ENCODE measurements around the gene ERG28.

ERG28 gene

DNA sequence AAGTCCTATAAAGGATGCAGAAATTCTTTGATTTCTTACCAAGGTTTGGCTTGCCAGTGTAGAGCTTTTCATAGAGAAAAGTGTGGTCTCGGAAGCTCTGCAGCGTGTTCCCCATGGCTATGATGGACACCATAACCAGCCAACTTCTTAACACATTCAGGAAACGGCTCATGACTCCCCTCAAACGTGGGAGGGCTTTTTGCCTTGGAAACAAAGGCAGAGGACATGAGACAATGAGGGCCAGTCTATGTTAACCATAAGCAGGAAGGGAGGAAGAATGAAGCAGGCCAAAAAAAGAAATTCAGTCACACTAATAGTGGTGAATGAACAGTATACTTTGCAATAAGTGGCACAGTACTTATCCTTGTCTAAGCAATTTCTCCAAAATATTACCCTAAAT is 3.3 kb downstream of the ERG28 start:
- DNase-seq = no peak

DNA sequence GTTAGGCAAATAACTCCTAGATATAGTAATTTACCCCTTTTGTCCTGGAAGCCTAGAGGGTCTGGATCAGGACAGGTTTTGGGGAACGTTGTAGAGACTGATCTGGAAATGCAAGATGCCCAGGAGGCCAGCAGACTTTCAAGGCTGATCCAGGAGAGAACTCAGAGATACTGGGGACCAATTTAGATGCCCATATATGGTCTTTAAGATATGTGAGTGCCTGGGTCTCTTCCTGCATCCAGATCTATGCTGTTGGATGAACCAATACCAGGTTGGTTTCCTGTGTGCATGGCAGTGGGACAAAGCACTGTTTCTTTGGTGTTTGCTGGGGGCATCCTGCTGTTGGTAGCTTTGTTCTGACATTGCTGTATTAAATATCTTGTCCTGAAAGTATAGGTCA is 5.4 kb downstream of the ERG28 start:
- no peak for DNase-seq

DNA sequence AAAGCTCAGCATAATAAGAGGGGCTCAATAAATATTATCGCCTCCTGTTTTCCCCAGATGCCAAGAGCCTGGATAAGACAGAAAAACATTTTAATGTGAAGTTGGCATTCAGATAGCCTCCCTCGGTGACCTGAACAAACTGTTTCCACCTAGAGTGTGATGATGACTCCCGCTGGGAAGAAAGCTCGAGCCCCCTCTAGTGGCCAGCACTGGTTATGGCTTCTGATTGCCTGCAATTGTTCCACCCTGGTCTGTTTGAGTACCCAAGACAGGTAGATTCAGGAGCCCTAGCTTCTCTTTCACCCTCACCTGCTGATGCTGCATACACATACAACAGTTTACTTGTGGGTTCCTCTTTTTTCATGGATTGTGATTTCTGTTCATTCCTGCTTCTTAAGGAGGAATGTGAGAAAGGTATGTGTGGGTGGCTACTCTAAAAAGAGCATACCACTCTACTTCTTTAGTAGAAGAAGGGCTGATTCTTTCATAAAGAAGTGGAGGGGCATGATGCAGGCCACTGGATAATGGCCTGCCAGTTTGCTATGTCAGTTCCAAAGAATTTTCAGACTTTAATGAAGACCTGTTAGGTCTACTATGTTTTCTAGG is 6.4 kb downstream of the ERG28 start:
- DNase-seq = peak; percentile 81 to 85

DNA sequence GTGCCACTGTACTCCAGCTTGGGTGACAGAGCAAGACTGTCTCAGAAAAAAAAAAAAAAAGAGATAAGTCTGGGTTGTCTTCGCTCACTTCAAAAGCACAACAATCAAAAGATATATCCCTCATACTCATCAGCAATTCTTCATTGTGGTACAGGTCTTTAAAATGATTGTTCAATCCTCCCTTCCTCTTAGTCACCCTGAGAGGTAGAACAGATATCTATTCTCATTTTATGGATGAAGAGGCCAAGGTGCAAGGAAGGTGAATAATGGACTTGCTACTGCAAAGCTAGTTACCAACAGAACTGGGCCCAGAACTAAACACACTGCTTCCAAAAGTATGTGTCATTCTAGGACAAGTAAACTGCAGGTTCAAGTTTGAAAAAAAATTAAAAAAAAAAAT is 7.1 kb downstream of the ERG28 start:
- no peak for DNase-seq

DNA sequence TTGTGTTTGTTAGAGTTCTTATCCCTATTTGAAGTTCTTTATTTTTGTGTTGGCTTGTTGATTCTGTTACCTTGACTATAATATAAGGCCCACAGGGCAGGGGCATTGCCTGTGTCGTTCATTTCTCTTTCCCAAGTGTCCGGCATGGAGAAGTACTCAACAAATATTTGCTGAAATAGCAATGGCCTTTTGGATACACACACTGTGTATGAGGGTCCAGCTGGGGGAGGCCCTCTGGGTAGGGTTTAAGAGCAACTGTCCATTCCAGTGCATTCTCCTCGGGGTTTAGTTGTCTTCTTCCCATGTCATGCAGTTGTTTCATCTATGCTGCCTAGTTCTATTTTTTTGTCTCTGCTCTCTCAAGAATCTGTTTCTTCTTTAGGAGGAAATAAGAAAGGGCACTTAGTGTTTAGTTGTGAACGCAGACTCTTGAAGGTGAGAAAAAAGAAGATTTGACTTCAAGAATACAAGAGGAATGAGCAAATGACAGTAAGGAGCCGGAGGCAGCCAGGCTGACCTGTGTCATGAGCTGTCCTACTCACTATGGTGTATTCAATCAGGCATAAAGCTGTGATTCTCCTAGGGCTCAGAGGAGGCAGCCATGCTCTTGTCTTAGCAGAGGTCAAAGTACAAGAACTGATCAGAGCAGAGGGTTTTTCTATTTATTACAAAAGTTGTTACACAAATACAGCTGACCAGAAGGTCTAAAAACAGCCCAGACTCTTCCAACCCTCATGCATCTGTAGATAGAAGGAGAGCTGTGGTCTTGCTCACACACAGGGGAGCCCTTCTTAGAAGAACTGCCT is 10.2 kb downstream of the ERG28 start:
- DNase-seq = no peak

DNA sequence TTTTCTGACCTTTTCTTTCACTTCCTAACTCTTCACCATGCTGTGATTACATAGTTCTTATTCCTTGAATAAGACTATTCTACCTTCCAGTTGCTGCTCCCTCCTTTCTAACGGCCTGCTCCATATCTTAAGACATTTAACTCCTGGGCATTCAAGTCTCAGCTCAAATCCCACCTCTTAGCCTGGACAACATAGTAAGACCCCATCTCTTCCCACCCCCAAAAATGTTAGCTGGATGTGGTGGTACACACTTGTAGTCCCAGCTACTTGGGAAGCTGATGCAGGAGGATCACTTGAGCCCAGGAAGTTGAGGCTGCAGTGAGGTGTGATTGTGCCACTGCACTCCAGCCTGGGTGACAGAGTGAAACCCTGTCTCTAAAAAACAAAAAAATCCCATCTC is 10.9 kb downstream of the ERG28 start:
- DNase-seq = no peak

DNA sequence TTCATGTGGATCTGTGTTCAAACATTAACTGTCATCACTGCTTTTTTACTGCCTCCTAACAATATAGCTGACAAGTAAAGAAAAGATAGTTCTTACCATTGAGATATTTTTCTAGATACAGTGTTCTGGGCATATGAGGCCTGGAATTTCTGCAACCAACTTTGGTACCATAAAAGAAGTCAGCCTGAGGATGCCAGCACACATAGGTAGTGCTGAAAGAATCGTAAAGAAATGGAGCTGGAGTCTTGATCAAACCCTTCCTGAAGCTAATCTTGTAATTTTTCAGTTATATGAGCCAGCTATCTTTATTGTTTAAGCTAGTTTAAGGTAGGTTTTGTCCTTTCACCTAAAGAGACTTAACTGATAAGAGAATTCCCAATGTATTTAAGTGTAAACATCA is 11.3 kb downstream of the ERG28 start:
- DNase-seq = no peak

DNA sequence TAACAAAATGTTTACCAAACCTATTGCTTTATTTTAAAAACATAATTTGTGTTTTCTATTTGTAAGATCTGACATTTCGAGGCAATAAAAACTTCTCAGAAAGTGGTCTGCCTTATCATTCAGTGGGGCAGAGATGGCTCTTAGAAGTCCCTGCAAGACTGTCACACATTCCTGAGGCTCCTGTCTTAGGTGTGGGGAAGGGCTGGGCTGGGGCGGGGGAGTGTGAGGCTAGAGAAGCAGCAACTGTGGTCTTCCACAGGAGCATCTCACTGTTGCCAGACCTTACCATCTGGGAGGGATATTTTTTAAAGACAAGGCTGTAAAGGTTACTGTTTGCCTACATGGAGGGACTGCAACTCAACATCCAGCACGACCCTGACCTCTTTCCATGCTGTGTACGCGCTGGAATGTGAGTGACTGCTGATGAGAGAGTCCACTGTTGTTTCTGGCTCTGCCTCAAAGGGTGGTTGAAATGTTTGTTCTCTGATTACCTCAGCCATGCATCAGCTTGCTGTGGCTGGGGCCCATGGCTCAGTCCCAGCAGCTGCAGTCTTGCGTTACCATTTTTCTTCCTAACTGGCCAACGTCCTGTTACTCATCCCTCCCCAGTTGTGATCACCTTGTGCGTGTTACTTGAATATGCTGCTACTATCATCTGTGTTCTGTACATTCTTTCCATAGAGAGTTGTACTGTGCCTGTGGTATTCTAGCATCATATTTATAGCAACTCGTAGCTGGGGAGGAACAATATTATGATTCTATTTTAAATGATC is 12.4 kb downstream of the ERG28 start:
- no peak for DNase-seq

DNA sequence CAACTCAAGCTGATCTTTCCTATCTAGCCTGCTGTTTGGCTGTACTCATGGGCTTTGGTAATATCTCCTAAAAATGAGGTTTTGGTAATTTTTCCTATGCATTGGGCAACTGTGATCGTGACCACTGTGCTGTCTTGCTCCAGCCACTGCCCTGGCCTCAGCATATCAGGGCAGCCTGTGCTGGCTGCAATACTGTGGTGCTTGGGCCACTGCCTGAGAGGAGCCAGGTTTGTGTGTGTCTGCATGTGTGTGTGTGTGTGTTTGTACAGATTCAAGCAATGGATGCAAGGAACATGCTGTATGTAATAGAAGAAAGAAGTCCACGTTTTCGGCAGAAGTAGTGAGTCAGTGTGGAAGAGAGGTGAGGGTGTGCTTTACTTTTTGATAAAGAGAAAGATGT is 13.0 kb downstream of the ERG28 start:
- DNase-seq = no peak

DNA sequence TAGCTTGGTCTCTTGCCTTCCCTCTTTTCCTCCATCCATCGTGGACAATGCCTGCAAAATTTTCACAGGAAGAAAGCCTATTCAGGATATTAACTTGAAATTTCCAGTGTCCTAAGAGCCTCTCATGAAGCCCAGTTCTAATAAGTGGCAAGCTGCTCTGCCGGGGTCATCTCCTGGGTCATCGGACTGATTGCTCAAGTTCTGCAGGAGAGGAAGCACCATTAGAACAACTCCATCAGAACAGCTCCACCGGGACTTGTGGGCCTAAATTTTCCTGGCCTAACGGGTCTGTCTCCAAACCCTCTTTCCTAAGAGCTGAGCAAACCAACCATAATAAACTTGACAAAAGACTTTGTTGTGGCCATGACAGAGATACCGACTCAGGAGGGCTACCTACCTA is 13.9 kb downstream of the ERG28 start:
- DNase-seq = no peak

DNA sequence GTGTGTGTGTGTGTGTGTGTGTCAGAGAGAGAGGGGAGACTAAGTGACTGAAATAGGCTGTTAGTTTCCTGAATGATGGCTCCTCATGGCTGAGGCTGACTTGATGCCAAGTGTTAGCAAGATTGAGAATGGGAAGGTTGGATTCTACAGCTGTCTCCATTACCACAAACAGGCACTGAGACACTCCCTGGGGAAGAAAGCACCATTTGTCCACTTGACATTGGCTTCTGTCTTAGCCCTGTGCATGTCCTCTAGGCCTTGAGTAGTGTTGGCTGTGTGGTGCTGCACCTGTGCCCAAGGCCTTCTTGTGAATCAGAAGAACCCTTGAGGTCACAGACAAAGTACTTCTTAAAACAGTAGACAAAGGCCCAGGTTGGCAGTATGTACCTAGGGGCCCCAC is 15.6 kb downstream of the ERG28 start:
- DNase-seq = no peak

DNA sequence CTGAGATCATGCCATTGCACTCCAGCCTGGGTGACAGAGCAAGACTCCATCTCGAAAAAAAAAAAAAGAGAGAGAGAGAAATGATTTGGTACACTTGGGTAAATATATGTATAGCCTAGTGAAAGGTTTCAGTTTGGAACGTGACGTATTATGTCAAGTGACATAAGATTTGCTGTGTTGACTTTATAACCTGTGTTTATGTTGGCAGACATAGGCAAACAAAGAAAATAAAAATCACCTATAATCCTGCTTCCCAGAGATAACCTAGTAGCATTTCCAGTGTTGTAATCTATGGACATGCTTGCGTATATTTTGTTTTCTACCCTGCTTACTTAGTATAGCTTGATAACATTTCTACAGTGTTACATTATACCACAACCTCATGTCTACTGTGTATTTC is 16.7 kb downstream of the ERG28 start:
- DNase-seq = no peak

DNA sequence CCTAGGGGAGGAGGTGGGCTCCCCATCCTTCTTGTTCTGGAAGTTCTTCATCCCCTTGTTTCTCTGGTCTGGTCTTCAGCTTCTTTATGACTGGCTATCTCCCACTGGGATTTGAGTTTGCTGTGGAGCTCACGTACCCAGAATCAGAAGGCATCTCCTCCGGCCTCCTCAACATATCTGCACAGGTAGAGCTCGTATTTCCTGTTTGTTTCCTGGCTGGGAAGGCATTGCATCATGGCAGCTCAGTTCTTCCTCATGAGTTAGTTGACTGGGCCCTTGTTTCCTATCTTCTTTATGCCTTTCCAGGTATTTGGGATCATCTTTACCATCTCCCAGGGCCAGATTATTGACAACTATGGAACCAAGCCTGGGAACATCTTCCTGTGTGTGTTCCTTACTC is 19.8 kb downstream of the ERG28 start:
- DNase-seq = no peak

DNA sequence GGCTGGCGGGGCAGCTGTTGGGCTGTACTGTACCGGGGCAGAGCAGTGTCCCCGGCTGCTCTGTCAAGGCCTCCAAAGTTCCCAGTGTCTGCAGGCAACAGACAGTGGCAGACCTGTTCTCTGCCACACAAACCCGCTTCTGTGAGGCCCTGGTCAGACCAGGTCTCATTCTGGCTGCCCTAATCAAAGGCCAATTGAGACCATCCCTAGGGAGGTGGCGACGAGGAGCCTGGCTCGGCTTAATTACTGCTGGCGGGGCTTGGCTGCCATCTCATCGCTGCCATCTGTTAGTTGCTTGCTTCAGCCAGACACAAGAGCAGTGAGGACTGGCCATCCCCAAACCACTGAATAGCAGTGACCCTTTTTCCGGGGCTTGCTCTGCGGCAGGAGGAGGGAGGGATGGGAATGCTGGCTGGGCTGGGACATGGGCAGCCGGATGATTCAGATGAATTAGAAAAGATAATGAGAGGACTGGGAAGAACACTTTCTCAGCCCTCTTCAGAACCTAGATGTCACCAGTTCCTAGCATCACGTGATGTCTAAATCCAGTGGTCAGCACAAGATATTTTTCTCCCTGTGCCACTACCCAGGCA is 24.5 kb downstream of the ERG28 start:
- DNase-seq = no peak

DNA sequence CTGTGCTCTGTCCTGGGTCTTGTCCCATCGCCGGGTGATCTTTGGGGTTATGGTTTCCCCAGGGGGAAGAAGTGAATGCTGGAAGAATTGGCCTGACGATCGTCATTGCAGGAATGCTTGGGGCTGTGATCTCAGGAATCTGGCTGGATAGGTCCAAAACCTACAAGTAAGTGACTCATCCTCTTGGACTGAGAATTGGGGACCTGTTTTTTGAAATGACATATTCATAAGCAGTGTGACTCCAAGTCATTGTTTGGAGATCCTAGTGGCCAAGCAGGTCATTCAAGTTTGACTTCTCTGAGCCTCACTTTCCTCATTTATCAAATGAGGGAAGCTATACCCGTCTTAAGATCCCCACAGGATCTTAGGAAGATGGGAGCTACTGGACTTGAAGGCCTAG is 25.8 kb downstream of the ERG28 start:
- no peak for DNase-seq

DNA sequence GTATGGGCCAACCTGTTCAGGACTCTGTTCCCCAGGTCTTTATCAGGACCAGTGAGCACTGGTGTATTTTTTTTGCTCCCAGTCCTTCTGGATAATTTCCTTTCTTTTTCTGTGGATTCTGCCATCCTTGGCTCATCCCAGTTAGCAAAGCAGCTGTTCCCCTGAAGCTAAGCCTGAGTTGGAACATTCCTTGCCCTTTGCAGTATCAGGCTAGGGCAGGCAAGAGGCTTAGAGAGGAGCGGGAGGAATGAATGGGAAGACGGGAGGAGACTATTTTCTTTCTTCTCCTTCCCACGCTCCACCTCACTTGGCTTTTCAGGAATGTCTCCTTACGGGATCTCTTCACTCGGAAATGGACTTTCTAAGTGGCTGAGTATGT is 29.2 kb downstream of the ERG28 start:
- no peak for DNase-seq

DNA sequence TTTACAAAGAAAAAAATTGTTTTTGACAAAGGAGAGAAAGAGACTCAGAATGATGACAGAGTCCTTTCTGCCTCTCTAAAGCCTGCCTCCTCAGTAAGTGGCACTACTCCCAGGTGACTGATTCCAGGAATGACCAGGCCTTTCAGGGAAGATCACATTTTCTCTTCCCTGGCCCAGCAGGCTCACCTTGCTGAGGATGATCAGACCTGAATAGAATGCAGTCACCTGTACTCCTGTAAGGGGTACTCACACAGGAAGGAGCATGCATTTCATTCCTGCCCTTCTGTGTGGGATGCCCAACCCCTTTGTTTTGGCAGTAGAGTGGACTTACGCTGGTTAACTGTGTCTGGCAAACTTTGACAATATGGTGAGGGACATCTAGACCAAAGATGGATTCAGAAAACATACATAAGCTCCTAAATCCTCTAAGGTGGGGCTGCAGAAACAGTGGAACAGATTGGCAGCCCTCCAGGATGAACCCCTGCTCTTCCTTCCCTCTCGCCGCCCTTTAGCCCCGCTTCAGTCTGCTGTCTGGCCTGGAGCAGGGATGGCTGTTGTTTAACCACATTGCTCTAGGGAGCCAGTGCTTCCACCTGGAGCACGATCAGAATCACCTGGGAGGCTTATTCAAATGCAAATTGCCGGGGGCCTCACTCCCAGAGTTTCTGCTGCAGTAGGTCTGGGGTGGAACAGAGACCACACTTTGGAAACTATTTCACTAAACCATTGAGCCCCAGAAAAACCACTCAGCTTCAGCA is 29.8 kb downstream of the ERG28 start:
- no peak for DNase-seq

DNA sequence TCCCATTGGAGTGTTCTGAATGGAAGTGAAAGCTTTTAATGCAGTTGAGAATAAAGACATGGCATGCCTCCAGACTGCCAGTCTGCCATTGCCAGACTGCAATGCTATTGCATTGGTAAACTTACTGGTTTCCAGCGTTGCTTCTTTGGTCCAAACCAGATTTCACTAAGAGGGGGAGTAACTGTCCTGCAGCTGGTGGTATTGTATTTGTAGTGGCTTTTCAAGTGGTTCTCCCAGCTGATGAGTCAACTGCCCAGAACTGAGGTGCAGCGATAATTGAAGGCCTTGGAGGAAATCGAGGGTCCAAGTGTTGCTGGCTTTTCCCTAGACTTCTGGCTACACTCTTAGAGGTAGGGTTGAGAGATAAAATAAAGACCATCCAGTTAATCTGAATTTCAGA is 31.9 kb downstream of the ERG28 start:
- DNase-seq = no peak

DNA sequence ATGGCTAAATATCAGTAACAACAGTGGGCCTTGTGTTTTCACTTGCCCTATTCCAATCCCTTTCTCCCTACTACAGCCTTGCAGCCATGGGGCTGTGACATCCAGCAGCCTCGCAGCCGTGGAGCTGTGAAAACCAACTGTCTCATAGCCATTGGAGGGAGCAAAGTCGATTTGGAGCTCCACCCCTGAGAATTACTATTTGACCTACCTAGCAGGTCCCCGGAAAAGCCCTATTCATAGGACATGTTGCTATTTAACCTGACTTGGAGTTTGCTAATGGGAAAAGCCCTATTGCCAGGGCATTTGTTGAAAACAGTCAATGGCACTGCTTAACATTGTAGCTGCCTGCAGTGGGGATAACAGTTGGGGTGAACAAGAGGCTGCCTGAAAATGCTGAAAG is 33.3 kb downstream of the ERG28 start:
- no peak for DNase-seq

DNA sequence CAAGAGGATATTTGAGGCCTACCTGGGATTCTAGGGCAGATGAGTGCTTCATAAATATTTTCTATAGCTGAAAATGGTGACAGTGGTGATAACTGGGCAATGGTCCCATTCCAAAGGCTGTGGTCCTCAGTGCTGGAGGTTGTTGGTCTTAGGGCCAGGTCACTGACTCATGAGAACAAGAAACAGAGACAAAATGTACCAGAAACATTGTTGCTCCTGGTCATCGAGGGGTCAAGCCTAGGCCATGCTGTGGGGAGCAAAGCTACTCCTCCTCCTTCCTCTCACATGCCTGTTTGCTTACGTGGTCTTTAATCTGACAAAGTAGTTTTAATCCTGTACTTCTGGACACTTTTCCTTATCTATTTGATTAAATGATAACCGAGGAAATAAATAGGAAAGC is 33.8 kb downstream of the ERG28 start:
- no peak for DNase-seq

DNA sequence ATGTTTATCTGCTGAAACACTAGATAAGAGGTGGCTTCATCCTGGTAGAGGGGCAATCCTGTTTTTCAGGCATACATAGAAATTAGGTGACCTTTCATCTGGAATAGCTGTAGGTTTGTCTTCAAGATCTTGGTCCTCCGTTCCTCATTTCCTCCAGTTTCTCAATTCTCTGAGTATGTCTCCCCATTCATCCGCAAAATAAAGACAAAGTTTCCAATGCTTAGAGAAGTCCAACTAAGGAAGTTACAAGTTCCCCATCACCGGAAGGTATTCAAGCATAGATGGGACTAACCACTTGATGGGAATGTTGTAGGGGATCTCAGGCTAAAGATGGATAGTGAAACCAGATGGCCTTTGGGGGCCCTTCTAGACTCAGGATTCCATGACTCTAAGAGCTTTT is 34.3 kb downstream of the ERG28 start:
- no peak for DNase-seq

DNA sequence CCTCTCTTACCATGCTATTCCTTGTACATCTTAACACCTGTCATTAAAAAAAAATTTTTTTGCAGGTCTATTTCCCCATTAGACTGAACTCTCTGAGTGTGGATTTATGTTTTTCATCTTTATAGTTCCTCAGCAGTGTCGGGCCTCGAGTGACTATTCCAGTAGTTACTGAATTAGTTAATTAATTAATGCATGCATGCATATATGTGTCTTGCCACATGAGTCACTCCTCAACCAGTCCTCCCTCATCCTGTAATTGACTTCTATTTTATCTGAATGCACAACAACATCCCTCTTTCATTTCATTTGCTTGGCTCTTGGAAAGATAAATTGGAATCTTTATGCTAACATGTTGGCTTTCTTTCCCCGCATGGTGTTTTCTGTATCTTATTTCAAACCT is 35.6 kb downstream of the ERG28 start:
- no peak for DNase-seq

DNA sequence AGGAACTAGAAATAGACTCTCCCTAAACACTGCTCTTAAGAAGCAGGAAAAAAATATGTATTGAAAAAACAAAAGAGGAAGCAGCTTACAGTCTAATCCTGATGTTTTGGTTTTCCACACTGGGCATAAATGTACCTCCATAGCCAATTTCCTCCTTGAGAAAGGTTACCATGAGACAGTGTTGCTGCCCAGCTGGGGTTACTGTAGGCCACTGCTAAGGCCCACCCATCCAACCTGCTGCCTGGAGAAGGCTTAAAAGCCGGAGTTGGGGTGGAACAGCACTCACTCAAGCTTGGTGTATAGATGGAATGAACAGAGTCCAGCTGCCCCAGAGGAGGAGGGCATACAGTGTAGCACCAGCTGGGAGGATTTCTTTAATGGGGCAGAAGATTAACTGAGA is 41.1 kb downstream of the ERG28 start:
- DNase-seq = no peak
